ENCODE measurements around the gene RAPGEF1. TPM values are rescaled to one million over a fixed set of nuclear protein-coding genes. Genes with fewer than 3 reads are reported as not detected.

RAPGEF1 gene
- total RNA-seq, 2 donors from 2014 or later = 59.7 to 73.0 TPM

- no peak overlapping the region for H3K4me3 ChIP-seq
- peaks cover 4% of the 10 kb centered on the region for H3K9me3 ChIP-seq
- no peaks in the 10 kb centered on the region for H3K36me3 ChIP-seq
- DNase-seq (ENCODE audit: low spot score) (no peak), ATAC-seq (ENCODE audit: insufficient number of reproducible peaks, low FRiP score, low read depth) (no peak)
- TF ChIP-seq CTCF (IDR thresholded peaks at IDR 0.05) = no peak
- no peaks in the 10 kb centered on the region for H3K4me1 ChIP-seq (ENCODE audit: control insufficient read depth in 1 of 2, low read depth in 2 of 2)
- H3K27ac ChIP-seq = no peak overlapping the region
- no peaks in the 10 kb centered on the region for H3K27me3 ChIP-seq (replicated peaks; ENCODE audit: insufficient read depth)
Observed at GRCh38 chr9:131562032-131562959, 177.6 kb downstream of the RAPGEF1 start.

GRCh38 chr9:131559421-131560000 is 180.4 kb downstream of the RAPGEF1 start:
- no peak for ATAC-seq (ENCODE audit: insufficient number of reproducible peaks, low FRiP score, low read depth)
- Histone ChIP-seq H3K27me3 (replicated peaks; ENCODE audit: insufficient read depth) (no peaks in the 10 kb centered on the region), H3K36me3 (no peaks in the 10 kb centered on the region), H3K9me3 (peaks cover 4% of the 10 kb centered on the region), H3K27ac (no peak overlapping the region), H3K4me1 (ENCODE audit: control insufficient read depth in 1 of 2, low read depth in 2 of 2) (no peaks in the 10 kb centered on the region), H3K4me3 (no peak overlapping the region)
- no peak for DNase-seq (ENCODE audit: low spot score)
- no peak for TF ChIP-seq CTCF (IDR thresholded peaks at IDR 0.05)

GRCh38 chr9:131557855-131558548 is 181.9 kb downstream of the RAPGEF1 start:
- Histone ChIP-seq H3K36me3 (no peaks in the 10 kb centered on the region), H3K27ac (no peak overlapping the region), H3K27me3 (replicated peaks; ENCODE audit: insufficient read depth) (no peaks in the 10 kb centered on the region), H3K9me3 (peaks cover 4% of the 10 kb centered on the region), H3K4me1 (ENCODE audit: control insufficient read depth in 1 of 2, low read depth in 2 of 2) (no peaks in the 10 kb centered on the region), H3K4me3 (no peak overlapping the region)
- ATAC-seq (ENCODE audit: insufficient number of reproducible peaks, low FRiP score, low read depth) (no peak), DNase-seq (ENCODE audit: low spot score) (no peak)
- no peak for TF ChIP-seq CTCF (IDR thresholded peaks at IDR 0.05)

GRCh38 chr9:131555841-131556673 is 183.8 kb downstream of the RAPGEF1 start:
- no peak for TF ChIP-seq CTCF (IDR thresholded peaks at IDR 0.05)
- H3K4me1 ChIP-seq (ENCODE audit: control insufficient read depth in 1 of 2, low read depth in 2 of 2) = no peaks in the 10 kb centered on the region
- H3K9me3 ChIP-seq = no peaks in the 10 kb centered on the region
- H3K36me3 ChIP-seq = no peaks in the 10 kb centered on the region
- DNase-seq (ENCODE audit: low spot score) = no peak
- no peak overlapping the region for H3K4me3 ChIP-seq
- H3K27ac ChIP-seq = no peak overlapping the region
- ATAC-seq (ENCODE audit: insufficient number of reproducible peaks, low FRiP score, low read depth) = no peak
- H3K27me3 ChIP-seq (replicated peaks; ENCODE audit: insufficient read depth) = no peaks in the 10 kb centered on the region

Data from thoracic aorta (tissue), 2 donors.